Endometrial microvascular endothelial cells (primary cell): ENCODE data around the gene DLL4. TPM values are rescaled to one million over a fixed set of nuclear protein-coding genes. Genes with fewer than 3 reads are reported as not detected.
"Not testable (repeated sequence)": the region's sequence is repeated elsewhere in the genome, so short reads cannot be mapped to it uniquely, and the experiment has no call there.

Source experiments
- in situ Hi-C: cut with HindIII; loops from 2 replicates; pipeline ENCODE4 v1.10.0; 2017; ENCODE audit warnings: low sequenced_read_pairs, low pct_unique_long_range_greater_than_20kb; ENCODE audit errors: inconsistent ontology term
- total RNA-seq: library from RNA; depleted of rRNA; stranded (reverse); fragments of >200 nt; gene quantifications from one replicate; pipeline ENCODE4 v1.2.3, GENCODE V29; 2015; ENCODE audit errors: inconsistent ontology term

DLL4 gene
- total RNA-seq, 1 donor from 2014 or later, result 9.0 TPM

DNA sequence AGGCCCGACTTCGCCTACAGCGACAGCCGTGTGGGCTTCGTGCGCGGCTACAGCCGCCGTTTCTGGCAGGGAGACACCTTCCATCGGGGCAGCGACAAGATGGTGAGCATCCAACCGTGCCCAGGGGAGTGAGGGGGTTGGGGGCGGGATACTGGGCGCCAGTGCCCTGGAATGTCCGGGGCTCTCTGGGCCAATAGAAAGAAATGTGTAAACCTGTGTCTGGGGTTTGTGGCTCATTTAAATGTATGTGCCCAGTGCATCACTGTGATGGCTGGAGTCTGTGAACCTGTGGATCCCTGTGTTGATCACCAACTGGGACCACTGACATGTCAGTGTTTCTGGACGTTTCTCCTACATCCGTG is 24.6 kb downstream of the DLL4 start:
- in situ Hi-C loops, result no loop called here

DNA sequence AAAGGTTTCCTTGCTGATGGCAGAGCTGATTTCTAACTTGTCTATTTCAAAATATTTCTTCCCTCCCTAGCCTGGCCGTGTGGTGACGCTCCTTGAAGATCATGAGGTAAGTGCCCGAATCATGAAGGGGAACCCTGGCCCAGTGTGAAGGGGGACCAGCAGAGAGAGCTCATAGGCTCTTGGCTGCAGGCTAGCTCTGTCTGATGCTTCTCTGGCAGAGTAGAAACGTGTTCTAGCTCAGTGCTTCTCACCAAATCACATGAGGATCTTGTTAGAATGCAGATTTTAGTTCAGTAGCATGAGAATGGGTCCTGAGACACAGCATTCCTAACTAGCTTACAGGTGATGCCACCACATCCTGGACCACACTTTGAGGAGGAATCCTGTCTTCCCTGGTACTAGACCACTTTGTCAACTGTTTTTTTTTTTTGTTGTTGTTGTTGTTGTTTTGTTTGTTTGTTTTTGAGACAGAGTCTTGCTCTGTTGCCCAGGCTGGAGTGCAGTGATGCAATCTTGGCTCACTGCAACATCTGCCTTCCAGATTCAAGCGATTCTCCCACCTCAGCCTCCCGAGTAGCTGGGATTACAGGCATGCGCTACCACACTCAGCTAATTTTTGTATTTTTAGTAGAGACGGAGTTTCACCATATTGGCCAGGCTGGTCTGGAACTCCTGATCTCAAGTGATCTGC is 25.2 kb downstream of the DLL4 start:
- in situ Hi-C loops, result not testable (repeated sequence)

DNA sequence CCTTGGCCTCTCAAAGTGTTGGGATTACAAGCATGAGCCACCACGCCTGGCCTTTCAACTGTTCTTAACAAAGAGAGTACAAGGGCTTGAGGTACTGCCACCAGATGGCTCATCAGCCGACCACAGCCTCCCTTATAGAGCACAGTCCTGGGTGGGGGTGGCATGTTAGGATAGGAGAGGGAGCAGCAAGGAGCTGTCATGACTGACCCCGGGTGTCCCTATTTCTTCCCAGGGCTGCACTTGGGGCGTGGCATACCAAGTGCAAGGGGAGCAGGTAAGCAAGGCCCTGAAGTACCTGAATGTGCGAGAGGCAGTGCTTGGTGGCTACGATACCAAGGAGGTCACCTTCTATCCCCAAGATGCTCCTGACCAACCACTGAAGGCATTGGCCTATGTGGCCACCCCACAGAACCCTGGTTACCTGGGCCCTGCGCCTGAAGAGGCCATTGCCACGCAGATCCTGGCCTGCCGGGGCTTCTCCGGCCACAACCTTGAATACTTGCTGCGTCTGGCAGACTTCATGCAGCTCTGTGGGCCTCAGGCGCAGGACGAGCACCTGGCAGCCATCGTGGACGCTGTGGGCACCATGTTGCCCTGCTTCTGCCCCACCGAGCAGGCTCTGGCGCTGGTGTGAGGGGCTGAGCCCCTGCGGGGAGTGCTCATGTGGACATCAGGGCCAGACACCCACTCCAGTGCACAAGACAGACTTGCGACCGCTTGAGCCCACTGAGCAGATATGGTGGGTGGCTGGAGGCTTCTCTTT is 26.2 kb downstream of the DLL4 start:
- in situ Hi-C loops, result no loop called here

DNA sequence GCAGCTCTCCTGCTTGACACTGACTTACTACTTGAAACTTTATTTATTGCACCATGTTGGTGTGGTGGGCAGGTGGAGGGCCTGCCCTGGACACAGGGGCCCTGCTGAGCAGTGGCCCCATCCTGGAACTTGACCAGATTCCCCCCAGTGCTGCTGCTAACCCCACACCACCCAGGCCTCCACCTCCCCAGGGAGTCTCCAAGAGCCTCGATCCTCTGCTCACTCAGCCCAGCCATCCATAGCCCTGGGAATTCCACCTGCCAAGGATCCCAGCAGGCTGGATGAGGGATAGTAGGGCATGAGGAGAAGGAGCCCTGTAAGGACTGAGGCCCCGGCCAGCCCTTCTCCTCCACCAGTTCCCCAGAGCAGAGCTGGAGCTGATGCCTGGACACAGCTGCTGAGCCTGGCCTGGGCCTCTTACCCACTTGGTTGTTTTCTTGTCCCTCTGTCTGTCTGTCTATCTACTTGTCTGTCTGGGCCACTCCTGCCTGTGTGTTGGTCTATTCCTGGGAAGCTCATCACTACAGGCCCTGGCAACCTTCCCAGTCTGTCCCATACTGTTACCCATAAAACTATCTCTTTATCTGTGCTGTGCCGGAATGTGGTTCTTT is 26.9 kb downstream of the DLL4 start:
- in situ Hi-C loops, result no loop called here

DNA sequence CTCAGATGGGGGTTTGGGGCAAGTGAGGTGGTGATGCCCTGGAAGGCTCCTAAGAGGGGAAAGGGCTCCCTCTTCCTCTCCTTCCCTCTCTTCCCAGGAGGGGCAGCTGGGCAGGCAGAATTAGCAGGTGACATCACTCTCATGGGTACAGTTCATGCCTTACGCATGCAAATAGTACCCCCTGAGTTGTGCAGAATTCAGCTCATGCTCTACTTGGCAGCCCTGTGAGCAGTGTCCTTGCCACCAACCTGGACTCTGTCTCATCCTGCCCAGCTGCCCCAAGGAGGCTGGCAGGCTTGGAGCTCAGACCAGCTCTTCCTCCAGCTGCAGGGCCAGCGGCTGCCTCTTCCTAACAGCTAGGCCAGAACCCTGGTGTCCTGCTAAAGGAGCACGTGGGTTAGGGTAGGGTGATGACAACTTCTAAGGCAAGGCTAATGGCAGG is 27.4 kb downstream of the DLL4 start:
- in situ Hi-C loops, result no loop called here

DNA sequence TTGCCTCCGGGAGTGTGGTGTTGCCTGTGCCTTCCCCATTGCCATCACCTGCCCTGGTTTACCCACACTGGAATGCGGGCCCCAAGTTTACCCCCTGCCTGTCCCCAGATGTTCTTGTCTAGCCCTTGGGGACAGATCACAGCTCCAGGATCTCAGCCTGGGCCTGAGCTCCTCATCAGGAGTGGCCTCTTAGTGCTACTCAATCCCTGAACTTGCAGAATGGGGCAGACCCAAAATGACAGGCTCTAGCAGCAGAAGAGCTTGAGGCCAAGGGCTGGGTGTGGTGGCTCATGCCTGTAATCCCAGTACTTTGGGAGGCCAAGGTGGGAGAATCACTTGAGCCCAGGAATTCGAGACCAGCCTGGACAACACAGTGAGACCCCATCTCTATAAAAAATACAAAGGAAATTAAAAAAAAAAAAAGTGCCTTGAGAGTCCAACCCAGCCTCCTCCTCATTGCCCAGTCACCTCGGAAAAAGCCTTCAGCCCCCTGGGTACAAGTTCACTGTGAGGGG is 28.0 kb downstream of the DLL4 start:
- in situ Hi-C loops, result no loop called here

DNA sequence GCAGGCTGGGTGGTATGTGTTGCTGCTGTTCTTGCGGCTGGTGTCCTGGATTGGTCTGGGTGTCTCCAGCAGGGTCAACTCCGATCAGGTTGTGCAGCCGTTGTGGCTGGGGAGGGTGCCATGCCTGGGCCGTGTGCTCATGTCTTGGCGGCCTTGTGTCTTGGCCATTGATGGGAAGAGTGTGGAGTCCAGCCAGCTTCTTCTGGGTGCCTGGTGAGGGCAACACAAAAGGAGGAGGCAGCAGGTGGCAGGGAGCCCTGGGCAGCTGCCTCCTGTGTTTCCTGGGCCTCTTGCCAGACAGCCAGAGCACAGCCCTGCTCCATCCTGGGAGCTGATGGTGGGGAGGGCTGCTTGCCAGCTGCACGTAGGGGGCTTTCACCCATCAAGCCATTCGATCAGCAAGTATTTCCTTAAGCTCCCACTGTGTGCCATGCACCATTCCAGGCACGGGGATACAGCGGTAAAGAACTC is 28.5 kb downstream of the DLL4 start:
- in situ Hi-C loops, result no loop called here

DNA sequence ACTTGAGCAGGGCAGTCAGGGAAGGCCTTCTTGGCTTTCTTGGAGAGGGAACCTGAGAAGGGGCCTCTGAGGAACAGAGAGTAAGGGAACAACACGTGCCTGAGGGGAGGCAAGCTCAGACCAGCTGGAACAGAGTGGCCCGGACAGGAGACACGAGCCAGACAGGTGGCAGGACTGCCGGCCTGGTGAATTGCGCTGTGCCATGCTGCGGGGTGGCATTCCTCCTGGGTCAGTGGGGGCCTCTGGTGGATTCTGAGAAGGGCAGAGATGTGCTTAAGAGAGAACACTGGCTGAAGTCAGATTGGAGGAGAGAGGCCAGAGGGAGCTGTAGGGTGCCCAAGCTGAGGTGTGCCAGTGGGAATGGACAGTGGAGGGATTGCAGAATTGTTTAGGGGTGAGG is 29.0 kb downstream of the DLL4 start:
- in situ Hi-C loops, result no loop called here

DNA sequence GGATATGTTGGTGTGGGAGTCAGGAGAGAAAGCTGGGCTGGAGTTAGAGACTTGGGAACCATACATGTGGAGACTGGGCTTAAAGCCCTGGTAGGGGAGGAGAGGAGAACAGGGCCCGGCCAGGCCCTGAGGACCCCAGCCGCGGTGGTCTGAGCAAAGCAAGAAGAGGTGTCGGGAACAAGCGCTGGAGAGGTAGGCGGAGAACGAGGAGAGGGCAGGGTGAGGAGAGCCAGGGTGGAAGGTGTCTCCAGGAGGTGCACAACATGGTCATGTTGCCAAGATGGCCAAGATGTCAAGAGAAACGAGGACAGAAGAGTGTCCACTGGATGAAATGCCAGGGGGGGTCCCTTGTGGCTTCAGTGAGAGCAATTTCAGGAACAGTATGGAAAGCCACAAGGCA is 29.6 kb downstream of the DLL4 start:
- in situ Hi-C loops, result no loop called here

DNA sequence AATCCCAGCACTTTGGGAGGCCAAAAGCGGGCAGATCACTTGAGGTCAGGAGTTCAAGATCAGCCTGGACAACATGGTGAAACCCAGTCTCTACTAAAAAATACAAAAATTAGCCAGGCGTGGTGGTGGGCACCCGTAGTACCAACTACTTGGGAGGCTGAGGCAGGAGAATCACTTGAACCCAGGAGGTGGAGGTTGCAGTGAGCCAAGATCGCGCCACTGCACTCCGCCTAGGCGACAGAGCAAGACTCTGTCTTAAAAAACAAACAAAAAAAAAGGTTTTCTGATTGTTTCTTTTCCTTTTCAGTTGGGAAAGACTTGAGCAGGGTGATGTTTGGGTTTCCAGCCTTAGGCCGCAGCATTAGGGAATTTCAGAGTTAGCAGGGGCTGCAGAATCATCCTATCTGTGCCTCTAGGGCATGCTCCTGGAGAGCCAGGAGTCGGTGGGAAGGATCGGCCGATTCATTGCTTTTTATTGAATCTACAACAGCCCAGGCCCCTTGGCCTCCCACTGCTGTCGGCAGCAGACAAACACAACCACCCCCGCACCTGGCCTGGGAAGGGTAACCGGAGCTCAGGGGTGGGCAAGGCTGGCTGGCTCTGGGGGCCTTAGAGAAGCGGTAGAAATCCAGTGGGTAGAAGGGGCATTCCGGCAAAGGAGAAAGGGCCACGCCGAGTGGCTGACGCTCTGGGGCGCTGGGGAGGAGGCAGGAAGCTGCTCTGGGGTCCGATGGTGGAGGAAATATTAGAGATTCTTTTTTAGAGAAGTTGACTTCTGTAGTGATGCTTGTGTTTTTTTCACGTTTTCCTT is 30.4 kb downstream of the DLL4 start:
- in situ Hi-C loops, result no loop called here

DNA sequence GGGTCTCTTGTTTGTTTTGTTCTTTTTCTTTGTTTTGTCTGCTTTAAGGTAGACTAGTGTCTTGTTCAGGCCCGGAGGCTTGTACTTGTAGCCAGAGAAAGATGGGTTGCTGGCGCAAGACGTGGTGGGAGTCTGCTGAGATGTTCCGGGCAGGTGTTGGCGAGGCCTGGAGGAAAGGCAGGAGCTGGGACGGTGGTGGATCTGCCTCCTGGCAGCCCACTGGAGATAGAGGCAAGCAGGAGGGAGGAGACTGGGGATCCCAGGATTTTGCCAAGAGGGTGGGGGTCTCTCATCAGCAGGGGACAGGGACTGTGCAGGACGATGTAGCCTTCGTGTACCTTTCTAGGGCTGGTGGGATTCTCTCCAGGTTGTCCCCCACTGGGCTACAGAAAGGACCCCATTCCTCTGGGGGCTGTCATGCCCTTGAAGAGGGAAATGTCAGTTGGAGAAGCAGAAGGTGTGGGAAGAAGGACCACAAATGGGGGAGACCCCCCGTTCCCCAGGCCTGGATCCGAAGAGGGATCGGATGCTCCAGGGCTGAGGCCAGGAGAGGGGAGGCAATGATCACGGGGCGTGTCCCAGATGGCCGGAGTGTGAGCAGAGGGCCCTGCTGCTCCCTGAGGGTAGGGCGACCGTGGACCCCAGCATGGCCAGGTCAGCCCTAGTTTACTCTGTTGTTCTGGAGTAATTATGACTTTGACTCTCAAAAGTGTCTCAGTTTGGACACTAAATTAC is 31.2 kb downstream of the DLL4 start:
- in situ Hi-C loops, result no loop called here

DNA sequence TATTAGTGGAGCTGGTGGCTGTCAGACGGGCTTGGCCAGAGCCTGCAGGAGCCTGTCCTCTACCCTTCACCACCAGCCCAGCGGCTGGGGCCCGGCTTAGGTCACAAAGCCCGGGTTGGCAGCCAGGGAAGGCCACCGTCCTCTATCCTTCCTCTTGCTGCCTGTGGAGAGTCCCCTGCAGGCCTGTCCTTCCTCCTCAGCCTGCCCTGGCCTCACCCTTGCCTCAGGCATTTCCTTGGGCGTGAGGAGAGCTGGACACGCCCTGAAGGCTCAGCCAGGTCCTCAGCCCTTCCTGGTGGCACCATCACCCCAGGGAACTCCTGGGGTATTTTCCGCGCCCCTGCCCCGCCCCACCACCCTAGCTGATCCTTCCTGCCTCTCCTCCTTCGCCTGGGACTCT is 31.8 kb downstream of the DLL4 start:
- in situ Hi-C loops, result no loop called here

DNA sequence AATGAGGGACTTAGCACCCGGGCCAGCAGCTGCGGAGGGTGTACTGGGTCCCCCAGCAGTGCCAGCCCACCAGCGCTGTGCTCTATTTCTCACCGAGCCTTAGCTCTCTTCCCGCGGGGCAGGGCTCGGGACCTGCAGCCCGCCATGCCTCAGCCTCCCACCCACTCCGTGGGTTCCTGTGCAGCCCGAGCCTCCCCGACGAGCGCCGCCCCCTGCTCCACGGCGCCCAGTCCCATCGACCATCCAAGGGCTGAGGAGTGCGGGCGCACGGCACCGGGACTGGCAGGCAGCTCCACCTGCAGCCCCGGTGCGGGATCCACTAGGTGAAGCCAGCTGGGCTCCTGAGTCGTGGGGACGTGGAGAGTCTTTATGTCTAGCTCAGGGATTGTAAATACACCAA is 32.6 kb downstream of the DLL4 start:
- in situ Hi-C loops, result not testable (repeated sequence)

DNA sequence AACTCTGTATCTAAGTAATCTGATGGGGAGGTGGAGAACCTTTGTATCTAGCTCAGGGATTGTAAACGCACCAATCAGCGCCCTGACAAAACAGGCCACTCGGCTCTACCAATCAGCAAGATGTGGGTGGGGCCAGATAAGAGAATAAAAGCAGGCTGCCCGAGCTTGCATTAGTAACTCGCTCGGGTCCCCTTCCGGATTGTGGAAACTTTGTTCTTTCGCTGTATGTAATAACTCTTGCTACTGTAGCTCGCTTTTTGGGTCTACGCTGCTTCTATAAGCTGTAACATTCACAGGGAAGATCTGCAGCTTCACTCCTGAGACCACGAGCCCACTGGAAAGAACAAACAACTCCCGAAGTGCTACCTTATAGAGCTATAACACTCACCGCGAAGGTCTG is 33.2 kb downstream of the DLL4 start:
- in situ Hi-C loops, result not testable (repeated sequence)

DNA sequence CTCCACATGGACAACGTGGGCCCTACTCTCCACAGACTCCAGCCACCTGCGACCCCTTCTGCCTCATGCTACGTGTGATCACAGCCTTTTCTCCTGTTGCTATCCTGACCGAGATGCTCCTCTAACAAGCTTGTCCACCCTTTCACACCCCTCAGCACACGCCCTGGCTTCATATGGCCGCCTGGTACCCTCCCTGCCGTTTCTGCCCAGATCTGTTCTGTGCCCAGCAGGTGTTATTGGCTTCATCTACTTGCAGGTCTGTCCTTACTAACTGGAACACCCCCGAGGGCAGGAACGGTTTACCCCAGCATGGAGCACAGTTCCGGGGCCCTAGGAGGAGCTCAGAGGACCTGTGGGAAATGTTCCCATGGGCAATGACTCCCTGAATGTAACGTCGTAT is 34.1 kb downstream of the DLL4 start:
- in situ Hi-C loops, result no loop called here

DNA sequence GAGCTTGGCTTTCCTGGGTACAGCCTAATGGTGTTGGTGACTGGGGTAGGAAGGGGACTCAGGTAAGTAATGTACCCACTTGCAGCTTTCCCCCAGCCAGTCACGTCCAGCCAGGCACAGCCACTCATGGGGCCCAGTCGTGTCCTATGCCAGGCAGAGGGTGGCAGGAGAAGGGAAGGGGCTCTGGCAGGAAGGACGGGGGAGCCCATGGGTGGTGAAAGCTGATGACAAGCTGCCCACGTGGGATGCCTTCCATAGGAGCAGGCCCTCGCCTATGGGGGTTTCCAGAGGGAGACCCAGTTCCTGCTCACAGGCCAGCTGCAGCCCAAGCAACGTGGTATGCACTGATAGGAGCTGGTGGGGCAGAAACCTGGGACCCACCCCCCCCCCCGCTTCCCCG is 34.9 kb downstream of the DLL4 start:
- in situ Hi-C loops, result no loop called here

DNA sequence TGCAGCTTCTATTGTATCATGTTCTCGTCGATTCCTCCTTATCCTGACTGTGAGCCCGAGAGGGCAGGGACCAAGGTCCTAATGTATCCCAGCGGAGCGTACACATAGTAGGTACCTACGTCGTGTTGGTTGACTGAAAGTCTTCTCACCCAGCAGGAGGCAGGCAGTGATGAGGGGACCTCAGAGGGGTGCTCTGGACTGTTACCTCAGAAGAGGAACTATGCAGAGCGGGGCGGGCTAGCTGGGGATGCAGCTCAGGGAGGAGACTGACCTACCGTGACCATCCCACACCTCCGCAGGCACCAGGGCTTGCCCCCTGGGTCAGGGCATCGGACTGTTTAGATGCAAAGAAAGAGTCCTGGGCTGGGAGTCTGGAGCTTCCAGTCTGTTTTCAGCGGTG is 35.5 kb downstream of the DLL4 start:
- in situ Hi-C loops, result no loop called here

DNA sequence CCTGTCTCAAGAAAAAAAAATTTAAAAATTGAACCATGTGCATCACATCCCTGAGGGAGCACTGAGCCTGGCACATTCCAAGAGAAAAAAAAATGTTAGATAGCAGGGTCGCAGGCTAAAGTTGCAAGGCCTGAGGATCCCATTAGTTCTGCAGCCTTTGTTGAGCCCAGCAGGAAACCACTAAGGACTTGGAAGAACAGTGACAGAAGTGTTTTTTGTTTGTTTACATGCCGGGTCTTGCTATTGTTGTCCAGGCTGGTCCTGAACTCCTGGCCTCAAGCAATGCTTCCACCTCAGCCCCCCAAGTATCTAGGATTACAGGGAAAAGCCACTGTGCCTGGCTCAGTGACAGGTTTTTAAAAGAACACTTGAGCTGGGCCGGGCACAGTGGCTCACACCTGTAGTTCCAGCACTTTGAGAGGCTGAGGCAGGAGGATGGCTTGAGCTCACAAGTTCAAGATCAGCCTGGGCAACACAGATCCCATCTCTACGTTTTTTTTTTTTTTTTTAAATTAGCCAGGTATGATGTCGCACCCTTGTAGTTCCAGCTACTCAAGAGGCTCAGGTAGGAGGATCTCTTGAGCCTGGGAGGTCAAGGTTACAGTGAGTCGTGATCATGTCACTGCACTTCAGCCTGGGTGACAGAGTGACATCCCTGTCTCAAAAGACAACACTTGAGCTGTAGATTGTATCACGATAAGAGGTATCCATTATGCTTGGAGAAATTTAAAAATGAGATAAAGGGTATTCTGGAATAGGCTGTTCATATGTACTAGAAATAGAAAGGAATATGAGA is 39.3 kb downstream of the DLL4 start:
- in situ Hi-C loops, result no loop called here
